HepG2 (cell line): ENCODE data around the gene CDC6. TPM values are rescaled to one million over a fixed set of nuclear protein-coding genes. Genes with fewer than 3 reads are reported as not detected.

ENCODE experiments used
- CREB1 ChIP-seq, 2 experiments: fragments of 450-650 bp in 1 of 2; IDR thresholded peaks; 2 replicates each; pipeline ENCODE4 v1.6.1; 2016 to 2017; ENCODE audit warnings: control low read depth in 1 of 2, mild to moderate bottlenecking in 1 of 2, missing compliant biosample characterization in 1 of 2, missing genetic modification characterization in 1 of 2
- JARID2 ChIP-seq: sonication (generic); formaldehyde crosslinking; IDR thresholded peaks from 2 replicates; pipeline ENCODE4 v1.8.1; 2023; ENCODE audit warnings: missing genetic modification reagents, inconsistent platforms; ENCODE audit not compliant: insufficient replicate concordance
- KDM5B ChIP-seq: sonication (generic); formaldehyde crosslinking; IDR thresholded peaks from 2 replicates; pipeline ENCODE4 v1.4.0; 2020; ENCODE audit warnings: missing genetic modification reagents, mild to moderate bottlenecking, borderline replicate concordance
- MAFG ChIP-seq: sonication (generic); formaldehyde crosslinking; IDR thresholded peaks from 2 replicates; pipeline ENCODE4 v1.5.1; 2020; ENCODE audit warnings: mild to moderate bottlenecking, missing genetic modification reagents
- MYC ChIP-seq: sonication (generic); formaldehyde crosslinking; IDR thresholded peaks from 2 replicates; pipeline ENCODE4 v1.9.0; 2021; ENCODE audit warnings: missing genetic modification reagents, borderline replicate concordance
- PATZ1 ChIP-seq: sonication (generic); formaldehyde crosslinking; IDR thresholded peaks from 2 replicates; pipeline ENCODE4 v1.4.0; 2020; ENCODE audit warnings: missing genetic modification reagents
- PAX8 ChIP-seq: sonication (generic); formaldehyde crosslinking; IDR thresholded peaks from 2 replicates; pipeline ENCODE4 v1.8.0; 2022; ENCODE audit warnings: mild to moderate bottlenecking, missing genetic modification reagents, borderline replicate concordance
- PCBP2 ChIP-seq: fragments of 200-400 bp; formaldehyde crosslinking; optimal IDR thresholded peaks from 2 replicates; pipeline ENCODE3; 2018; ENCODE audit warnings: low read length, low read depth; ENCODE audit not compliant: poor library complexity, severe bottlenecking
- RFXANK ChIP-seq: IDR thresholded peaks from 2 replicates; pipeline ENCODE4 v1.6.1; 2016
- SMAD9 ChIP-seq: sonication (generic); formaldehyde crosslinking; IDR thresholded peaks from 2 replicates; pipeline ENCODE4 v1.5.1; 2020; ENCODE audit warnings: mild to moderate bottlenecking, missing genetic modification reagents
- THAP8 ChIP-seq: sonication (generic); formaldehyde crosslinking; IDR thresholded peaks from 2 replicates; pipeline ENCODE4 v1.5.1; 2020; ENCODE audit warnings: missing genetic modification reagents, mild to moderate bottlenecking, borderline replicate concordance
- ZBTB3 ChIP-seq: sonication (generic); formaldehyde crosslinking; IDR thresholded peaks from 2 replicates; pipeline ENCODE4 v1.4.0; 2020; ENCODE audit warnings: low read depth, mild to moderate bottlenecking, moderate library complexity, missing genetic modification reagents, borderline replicate concordance
- ZKSCAN8 ChIP-seq: IDR thresholded peaks from 2 replicates; pipeline ENCODE4 v1.6.1; 2016; ENCODE audit warnings: borderline replicate concordance, missing genetic modification reagents, missing compliant biosample characterization
- ZNF234 ChIP-seq: sonication (generic); formaldehyde crosslinking; conservative IDR thresholded peaks from 2 replicates; pipeline ENCODE4 v1.5.1; 2020; ENCODE audit warnings: mild to moderate bottlenecking, missing genetic modification reagents
- ZNF263 ChIP-seq: sonication (generic); formaldehyde crosslinking; IDR thresholded peaks from 2 replicates; pipeline ENCODE4 v1.4.0; 2020; ENCODE audit warnings: missing genetic modification reagents
- ZNF281 ChIP-seq: sonication (generic); formaldehyde crosslinking; IDR thresholded peaks from 2 replicates; pipeline ENCODE4 v1.4.0; 2020; ENCODE audit warnings: missing genetic modification reagents, borderline replicate concordance
- ZNF543 ChIP-seq: sonication (generic); formaldehyde crosslinking; IDR thresholded peaks from 2 replicates; pipeline ENCODE4 v1.4.0; 2020; ENCODE audit warnings: mild to moderate bottlenecking, missing genetic modification reagents
- ZNF580 ChIP-seq: IDR thresholded peaks from 2 replicates; pipeline ENCODE4 v1.6.1; 2016; ENCODE audit warnings: low read depth, borderline replicate concordance
- ZNF720 ChIP-seq: sonication (generic); formaldehyde crosslinking; IDR thresholded peaks from 2 replicates; pipeline ENCODE4 v1.4.0; 2020; ENCODE audit warnings: missing genetic modification reagents
- ZNF775 ChIP-seq: sonication (generic); formaldehyde crosslinking; IDR thresholded peaks from 2 replicates; pipeline ENCODE4 v1.4.0; 2020; ENCODE audit warnings: missing genetic modification reagents, mild to moderate bottlenecking, moderate library complexity, borderline replicate concordance
- ZNF776 ChIP-seq: sonication (generic); formaldehyde crosslinking; IDR thresholded peaks from 2 replicates; pipeline ENCODE4 v1.4.0; 2020; ENCODE audit warnings: mild to moderate bottlenecking, missing genetic modification reagents
- polyA plus RNA-seq, 8 experiments: library from polyadenylated mRNA; depleted of rRNA in 3 of 8; stranded (reverse) in 7 of 8; unstranded in 1 of 8; fragments of >200 nt; fragmentation: Illumina TruSeq in 4 of 8; extraction: Trizol in 4 of 8; gene quantifications; 2 replicates each; pipeline versions ENCODE4 v1.2.1 to v1.2.3, GENCODE V29; 2011 to 2016; ENCODE audit warnings: low read depth in 4 of 8, missing spikeins in 1 of 8, mixed read lengths in 1 of 8; ENCODE audit not compliant: insufficient read depth in 1 of 8
- total RNA-seq, 5 experiments: library from RNA; depleted of rRNA; stranded (reverse); fragments of >200 nt; fragmentation: Illumina TruSeq; extraction: Trizol; gene quantifications; 2 replicates each; pipeline ENCODE4 v1.2.3, GENCODE V29; 2016; ENCODE audit warnings: low read depth in 1 of 5

The CDC6 gene
- total and polyA plus RNA-seq, 2 of the 13 experiments (the other 11 are each of a cell fraction or from before 2014, with no cell fraction given): 17.4 to 114 TPM

GRCh38 chr17:40317880-40318829 is 30.5 kb downstream of the CDC6 start (continued):
- TF ChIP-seq PATZ1 (CRISPR knock-in tag): peak; percentile 71; the same call in 1 of the 2 replicates
- no peak for TF ChIP-seq PCBP2
- TF ChIP-seq SMAD9 (CRISPR knock-in tag): no peak
- peak; percentile 78 for TF ChIP-seq KDM5B (CRISPR knock-in tag)
- no peak; the same call in 1 of the 2 replicates for TF ChIP-seq ZBTB3 (CRISPR knock-in tag)
- TF ChIP-seq ZNF281 (CRISPR knock-in tag): no peak
- peak; percentile 39 for TF ChIP-seq ZNF776
- peak; percentile 95 for TF ChIP-seq MYC
- peak; percentile 77; the same call in 1 of the 2 replicates for TF ChIP-seq ZNF580 (CRISPR knock-in tag)
- peak; percentile 72; the same call in 1 of the 2 replicates for TF ChIP-seq ZNF234 (CRISPR knock-in tag)
- TF ChIP-seq PAX8: 0 out of 2 replicates have a peak, but pooled peaks have one; percentile 55
- TF ChIP-seq THAP8: no peak; the same call in 1 of the 2 replicates
- no peak for TF ChIP-seq RFXANK (CRISPR knock-in tag)
- TF ChIP-seq ZNF543: peak; percentile 83; the same call in 1 of the 2 replicates
- no peak for TF ChIP-seq ZNF263
- no peak; the same call in 1 of the 2 replicates for TF ChIP-seq ZKSCAN8 (CRISPR knock-in tag)
- 0 out of 2 replicates have a peak, but pooled peaks have one; percentile 64 for TF ChIP-seq ZNF775 (CRISPR knock-in tag)
- TF ChIP-seq CREB1 (IDR thresholded peaks at IDR 0.05): no peak
- peak; percentile 16; the same call in 1 of the 2 replicates for TF ChIP-seq CREB1 (CRISPR knock-in tag; IDR thresholded peaks at IDR 0.05)
- no peak for TF ChIP-seq MAFG (CRISPR knock-in tag)
- TF ChIP-seq ZNF720 (CRISPR knock-in tag): no peak
- TF ChIP-seq JARID2 (CRISPR knock-in tag): peak; percentile 39
